AG10803 (cell line): ENCODE data around the gene WDR54.
"Not testable (repeated sequence)": the region's sequence is repeated elsewhere in the genome, so short reads cannot be mapped to it uniquely, and the experiment has no call there.

Source experiments
- DNase-seq: peaks from one replicate; pipeline ENCODE4 v3.0.0; 2010; ENCODE audit warnings: low read depth
- H3K4me3 ChIP-seq: 2 replicates; pipeline ENCODE4 v1.5.1; 2011; ENCODE audit warnings: mild to moderate bottlenecking, low read length, control low read depth
- TF ChIP-seq, protein P1 (sequence below): conservative IDR thresholded peaks from 2 replicates; pipeline ENCODE4 v1.5.1; 2011; ENCODE audit warnings: mild to moderate bottlenecking, low read length, control low read depth, inconsistent platforms

Gene WDR54

DNA sequence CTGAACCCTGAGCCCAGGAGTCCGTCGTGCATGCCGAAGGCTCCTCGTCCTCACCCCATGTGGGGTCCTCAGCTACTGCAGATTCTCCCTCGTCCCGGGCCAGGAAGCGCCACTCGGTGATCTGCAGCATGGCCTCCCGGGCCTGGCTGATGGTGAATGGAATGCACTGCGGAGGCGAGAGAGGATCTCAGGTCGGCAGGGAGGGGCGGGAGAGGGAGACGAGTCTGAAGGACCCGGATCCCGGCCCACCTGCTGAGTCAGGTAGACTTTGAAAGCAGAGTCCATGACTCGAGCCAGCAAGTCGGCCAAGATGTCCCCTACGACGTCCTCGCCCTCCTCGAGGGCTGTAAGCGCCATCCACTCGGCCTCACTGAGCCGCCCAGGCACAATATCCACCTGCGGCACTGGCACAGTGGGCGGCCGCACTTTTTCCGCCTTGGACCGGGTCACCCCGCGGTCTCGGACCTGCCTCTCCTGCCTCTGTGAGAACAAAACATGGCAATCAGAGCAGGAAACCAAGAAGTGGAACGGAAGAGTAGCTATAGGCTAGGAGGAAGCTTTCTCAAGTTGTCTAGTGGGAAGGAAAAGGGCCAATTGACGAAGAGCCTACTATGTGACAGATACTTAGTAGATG, 5.7 kb upstream of the WDR54 start:
- TF ChIP-seq, protein P1, sequence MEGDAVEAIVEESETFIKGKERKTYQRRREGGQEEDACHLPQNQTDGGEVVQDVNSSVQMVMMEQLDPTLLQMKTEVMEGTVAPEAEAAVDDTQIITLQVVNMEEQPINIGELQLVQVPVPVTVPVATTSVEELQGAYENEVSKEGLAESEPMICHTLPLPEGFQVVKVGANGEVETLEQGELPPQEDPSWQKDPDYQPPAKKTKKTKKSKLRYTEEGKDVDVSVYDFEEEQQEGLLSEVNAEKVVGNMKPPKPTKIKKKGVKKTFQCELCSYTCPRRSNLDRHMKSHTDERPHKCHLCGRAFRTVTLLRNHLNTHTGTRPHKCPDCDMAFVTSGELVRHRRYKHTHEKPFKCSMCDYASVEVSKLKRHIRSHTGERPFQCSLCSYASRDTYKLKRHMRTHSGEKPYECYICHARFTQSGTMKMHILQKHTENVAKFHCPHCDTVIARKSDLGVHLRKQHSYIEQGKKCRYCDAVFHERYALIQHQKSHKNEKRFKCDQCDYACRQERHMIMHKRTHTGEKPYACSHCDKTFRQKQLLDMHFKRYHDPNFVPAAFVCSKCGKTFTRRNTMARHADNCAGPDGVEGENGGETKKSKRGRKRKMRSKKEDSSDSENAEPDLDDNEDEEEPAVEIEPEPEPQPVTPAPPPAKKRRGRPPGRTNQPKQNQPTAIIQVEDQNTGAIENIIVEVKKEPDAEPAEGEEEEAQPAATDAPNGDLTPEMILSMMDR: no peak

DNA sequence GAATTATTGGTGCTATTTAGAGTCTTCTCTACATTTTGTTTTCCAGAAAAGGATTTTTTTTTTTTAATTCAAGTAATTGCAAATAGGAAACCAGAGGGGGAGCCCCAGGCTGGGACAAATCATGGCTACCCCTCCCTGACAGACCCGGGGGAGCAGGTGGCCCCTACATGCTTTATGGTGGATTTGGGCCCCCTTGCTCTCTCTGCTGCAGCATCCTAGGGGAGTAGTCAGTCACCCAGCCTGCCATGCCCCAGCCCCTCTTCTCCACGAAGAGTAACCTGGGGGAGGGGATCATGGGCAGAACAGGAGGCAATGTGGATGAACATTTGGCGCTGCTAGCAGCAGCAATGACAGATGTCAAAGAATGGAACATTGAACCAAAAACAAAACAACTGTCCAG, 4.8 kb upstream of the WDR54 start:
- TF ChIP-seq, protein P1: peak; percentile 10; the same call in 1 of the 2 replicates
- no peak overlapping the region for H3K4me3 ChIP-seq
- no peak for DNase-seq

More for the DNA sequence above, 5.7 kb upstream of the WDR54 start:
- DNase-seq: no peak
- peak overlapping the region; percentile 60 for H3K4me3 ChIP-seq

DNA sequence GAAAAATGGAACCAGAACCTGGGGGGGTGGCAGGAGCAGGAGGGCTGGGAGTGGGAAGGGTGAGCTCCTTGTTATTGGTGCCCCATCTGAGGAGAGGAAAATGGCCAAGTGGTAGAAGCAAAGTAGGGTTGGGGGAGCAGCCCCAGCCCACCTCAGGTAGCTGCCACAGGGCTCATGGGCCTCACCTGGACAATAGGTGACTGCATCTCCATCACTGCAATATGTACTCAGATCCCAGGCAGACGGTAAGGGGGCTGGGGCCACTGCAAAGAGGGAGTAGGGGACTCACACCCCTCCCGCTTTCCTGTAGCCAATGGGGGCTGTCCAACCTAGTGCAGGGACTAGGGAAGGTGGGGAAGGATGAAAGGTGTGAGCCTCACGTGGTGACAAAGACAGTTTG, 4.3 kb upstream of the WDR54 start:
- H3K4me3 ChIP-seq: no peak overlapping the region
- DNase-seq: no peak
- TF ChIP-seq, protein P1: no peak

DNA sequence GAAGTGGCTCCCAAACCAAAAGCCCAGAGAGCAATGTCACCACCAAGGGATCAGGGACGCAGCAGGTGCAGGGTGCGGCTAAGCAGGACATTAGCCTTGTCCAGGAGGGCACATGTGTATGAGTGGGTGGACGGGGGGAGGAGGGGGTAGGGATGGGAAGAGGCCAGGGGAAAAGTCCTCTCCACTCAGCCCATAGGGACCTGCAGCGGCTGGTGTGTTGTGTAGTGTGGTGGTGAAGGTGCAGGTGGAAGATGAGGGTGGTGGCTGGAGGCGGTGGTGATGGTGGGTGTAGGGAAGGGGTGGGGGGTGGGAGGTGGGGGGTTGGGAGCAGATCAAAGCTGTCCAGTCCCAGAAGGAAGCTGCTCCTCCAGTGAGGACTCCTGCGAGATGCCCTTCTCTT, 3.8 kb upstream of the WDR54 start:
- no peak for DNase-seq
- no peak overlapping the region for H3K4me3 ChIP-seq
- TF ChIP-seq, protein P1: no peak

DNA sequence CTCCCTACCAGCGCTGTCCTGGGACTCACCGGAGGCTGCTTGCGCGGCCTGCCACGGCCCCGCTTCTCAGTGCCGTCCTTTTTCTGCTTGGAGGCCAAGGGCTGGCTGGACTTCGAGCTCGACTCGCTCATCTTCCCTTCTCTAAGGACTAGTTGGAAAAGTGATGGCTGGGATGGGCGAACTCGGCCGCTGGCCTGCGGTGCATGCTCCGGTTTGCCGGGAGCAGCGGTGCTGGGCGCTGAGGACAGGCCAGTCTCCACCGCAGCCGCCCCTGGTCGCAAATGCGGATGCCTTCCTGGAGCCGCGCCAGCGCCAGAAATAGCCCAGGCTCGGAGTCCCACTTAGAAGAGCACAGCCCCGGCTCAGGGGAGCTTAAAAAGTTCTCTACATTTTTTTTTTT, 3.2 kb upstream of the WDR54 start:
- TF ChIP-seq, protein P1: no peak
- DNase-seq: no peak
- no peak overlapping the region for H3K4me3 ChIP-seq

DNA sequence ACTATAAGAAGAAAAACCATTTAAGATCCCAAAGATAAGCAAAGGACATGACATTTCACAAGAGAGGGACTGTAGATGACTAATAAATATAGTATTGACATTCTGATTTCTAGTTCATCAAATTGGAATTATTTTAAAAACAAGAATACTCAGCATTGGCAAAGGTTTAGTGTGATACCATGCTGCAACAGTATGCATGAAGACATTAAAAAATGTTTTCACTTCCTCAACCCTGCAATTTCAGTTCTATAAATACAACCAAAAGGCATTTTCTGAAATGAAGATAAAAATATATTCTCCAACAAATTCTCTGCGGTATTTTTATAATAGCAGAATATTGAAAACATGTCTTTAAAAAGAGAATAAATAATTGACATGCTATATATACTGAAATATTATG, 2.2 kb upstream of the WDR54 start:
- no peak overlapping the region for H3K4me3 ChIP-seq
- TF ChIP-seq, protein P1: no peak
- DNase-seq: no peak

DNA sequence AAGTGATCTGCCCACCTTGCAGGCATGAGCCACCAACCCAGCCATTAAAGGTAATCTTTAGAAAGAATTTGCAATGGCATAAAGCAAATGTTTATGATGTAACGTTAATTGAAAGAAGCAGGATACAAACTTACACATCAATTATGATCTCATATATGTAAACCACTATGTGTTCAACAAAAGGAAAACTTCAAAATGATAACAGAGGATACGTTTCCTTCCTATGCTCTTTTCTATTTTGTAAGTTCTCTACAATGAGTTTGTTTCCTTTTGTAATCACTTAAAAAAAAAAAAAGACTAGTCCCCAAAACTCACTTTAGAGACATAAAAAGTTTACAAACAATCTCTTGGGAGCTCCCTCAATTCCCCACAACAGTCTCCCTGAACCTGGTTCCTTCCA, 1.5 kb upstream of the WDR54 start:
- TF ChIP-seq, protein P1: no peak
- no peak overlapping the region for H3K4me3 ChIP-seq
- DNase-seq: no peak

DNA sequence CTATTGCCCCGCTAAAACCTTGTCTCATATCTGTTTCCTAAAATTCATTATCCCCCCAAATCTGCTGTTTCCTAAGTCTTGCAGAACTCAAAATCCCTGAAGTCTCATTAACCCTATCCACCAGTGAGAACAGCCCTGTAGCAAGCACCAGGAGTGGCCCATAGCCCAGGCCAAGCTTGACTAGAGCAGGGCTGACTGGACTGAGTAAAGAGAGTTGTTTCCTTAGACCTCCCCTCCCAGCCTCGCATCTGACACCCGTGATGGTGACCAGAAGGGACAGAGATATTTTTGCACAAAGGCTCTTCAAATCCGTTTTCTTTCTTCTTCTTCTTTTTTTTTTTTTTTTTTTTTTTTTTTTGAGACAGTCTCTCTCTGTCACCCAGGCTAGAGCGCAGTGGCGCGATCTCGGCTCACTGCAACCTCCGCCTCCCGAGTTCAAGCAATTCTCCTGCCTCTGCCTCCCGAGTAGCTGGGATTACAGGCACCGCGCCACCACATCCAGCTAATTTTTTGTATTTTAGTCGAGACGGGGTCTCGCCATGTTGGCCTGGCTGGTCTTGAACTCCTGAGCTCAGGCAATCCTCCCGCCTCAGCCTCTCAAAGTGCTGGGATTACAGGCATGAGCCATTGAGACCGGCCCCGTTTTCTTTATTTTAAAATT, 957 bp upstream of the WDR54 start:
- peak overlapping the region; percentile 90 for H3K4me3 ChIP-seq
- not testable (repeated sequence) for DNase-seq
